ENCODE data around the gene TEKT4.
"Not testable (repeated sequence)": the region's sequence is repeated elsewhere in the genome, so short reads cannot be mapped to it uniquely, and the experiment has no call there.

Gene TEKT4

DNA sequence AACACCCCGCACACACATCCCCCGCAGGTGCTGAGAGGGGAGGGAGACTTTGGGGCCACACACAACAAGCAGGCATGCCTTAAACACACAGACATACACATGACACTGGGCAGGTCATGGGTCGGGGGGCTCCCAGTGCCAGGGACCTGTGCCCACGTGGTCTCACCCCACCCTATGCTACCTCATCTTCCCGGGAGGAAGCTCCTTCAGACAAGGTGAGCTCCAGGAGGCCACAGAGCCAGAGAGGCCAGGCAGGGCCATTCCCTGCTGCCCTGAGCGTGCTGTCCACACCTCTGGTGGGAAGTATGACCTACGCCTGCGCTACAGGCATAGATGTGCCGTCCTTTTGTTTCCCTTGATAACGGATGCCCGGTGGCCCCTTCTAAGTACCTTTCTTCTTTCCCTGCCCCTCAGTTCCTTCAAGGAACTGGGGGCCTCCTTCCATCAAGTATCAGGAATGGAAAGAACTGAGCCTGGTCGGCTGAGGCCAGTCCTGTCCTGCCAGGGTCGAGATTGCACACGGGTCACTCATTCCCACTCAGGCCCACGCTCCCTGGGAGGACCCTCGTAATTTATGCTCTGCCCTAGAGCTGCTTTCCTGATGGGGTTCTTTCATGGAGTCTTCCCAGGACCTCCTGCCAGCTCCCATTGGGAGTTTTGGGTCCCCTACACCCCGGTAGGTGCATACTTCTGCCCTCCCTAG, 4.7 kb downstream of the TEKT4 start:
- DNase-seq (ENCODE audit: low spot score): no peak

GRCh38 chr2:94876523-94876863, 5.3 kb downstream of the TEKT4 start:
- no peak for DNase-seq (ENCODE audit: low spot score)

- DNase-seq (ENCODE audit: low spot score): no peak
These were observed 5.9 kb downstream of the TEKT4 start for GRCh38 chr2:94877129-94877528.

DNA sequence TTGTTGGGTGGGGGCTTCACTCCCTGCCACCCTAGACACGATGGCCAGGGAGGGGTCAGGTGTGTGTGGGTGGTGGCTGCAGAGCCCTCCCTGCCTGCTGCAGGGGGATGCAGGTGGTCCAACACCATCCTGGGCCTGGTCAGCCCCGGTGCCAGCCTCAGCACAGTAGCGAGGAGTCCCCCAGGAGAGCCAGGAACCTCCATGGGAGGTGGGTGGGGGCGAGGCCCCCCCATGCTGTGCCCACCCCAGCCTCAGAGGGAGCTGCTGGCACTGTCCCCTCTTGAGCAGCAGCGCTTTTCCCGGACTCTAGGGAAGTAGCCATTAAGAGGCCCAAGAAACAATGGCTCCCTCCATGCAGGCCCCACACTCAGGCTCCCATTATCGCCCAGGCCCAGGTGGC, 7.3 kb downstream of the TEKT4 start:
- DNase-seq (ENCODE audit: low spot score): not testable (repeated sequence)

- no peak for DNase-seq (ENCODE audit: low spot score)
These were observed 8.2 kb downstream of the TEKT4 start for GRCh38 chr2:94879314-94879981.

GRCh38 chr2:94879982-94880377, 8.8 kb downstream of the TEKT4 start:
- DNase-seq (ENCODE audit: low spot score): no peak

- no peak for DNase-seq (ENCODE audit: low spot score)
These were observed 9.3 kb downstream of the TEKT4 start for GRCh38 chr2:94880507-94880906.

GRCh38 chr2:94881070-94881469, 9.8 kb downstream of the TEKT4 start:
- DNase-seq (ENCODE audit: low spot score): no peak

DNA sequence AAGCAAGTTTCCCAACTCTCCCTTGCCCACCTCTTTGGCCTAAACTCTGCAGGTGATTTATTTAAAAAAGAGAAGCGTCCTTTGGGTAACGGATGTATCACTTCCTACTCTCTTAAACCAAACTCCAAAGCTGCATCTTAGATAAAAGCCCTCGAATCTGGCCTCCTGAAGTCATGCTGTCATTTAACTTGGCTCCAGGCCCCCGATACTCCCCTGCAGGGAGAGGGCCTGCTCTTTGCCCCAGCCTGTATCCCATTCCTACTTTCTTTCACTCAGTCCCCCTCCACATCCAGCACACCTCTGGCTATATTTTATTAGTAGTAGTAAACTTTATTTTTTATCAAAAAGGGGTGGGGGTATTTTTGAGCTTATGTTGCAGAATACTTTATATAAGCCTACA, 19.0 kb downstream of the TEKT4 start:
- no peak for DNase-seq (ENCODE audit: low spot score)

GRCh38 chr2:94895273-94895672, 24.0 kb downstream of the TEKT4 start:
- DNase-seq (ENCODE audit: low spot score): not testable (repeated sequence)

GRCh38 chr2:94906976-94907375, 35.7 kb downstream of the TEKT4 start:
- not testable (repeated sequence) for DNase-seq (ENCODE audit: low spot score)

- DNase-seq (ENCODE audit: low spot score): peak; percentile 42
These were observed 52.0 kb downstream of the TEKT4 start for GRCh38 chr2:94923196-94923595.

GRCh38 chr2:94924999-94925398, 53.8 kb downstream of the TEKT4 start:
- DNase-seq (ENCODE audit: low spot score): not testable (repeated sequence)

Measured in putamen (tissue), 1 donor.